ENCODE measurements around the gene FAP.
A peak's percentile ranks its signal among the peaks of the same experiment; 100 is the strongest.

FAP gene

DNA sequence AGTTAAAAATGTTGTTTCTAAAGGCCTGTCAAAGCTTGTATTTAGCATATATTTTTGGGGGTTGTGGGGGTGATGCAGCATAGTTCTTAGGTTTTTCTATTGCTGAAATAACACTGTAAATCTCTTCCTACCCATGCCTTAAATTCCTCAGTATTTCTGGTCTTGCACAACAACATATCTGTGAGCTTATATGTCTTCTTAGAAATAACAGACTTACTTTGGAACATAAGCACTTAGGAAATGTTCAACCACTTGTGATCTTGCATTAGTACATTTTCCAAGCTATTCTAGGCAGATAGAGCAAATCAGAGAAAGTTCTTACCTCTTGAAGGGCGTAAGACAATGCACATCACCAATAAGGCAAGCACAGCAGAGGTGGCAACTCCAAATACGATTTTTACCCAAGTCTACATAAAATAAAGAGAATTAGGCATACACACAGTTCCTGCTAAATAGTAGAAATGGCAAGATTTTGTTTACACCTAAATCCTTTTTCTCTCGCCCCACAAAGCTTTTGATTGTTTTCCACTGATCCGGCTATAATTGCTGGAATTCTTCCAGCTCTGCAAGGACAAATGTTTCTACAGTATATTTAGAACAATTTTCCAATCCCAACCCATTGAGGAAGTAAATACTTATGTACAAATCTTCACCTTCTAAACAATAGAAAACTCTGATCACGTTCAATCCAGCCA, 512 bp downstream of the FAP start:
- DNase-seq = no peak

DNA sequence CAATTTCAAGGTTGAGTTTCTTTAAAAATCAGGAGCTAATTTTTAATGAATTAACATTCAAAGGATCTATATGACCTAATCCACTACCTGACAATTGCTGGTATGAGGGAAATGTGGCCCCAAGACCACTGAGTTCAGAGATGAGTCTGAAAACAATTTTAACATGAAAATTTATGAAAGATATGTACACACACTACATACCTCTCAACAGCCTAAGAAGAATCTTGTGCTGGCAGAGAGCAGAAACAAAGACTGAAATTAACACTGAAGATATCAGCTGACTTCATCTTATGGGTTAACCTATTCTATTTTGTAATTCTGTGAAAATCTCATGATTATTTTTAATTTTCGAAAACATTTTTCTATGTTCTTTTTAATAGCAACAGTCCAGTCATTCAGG, 1.7 kb downstream of the FAP start:
- DNase-seq = no peak

- no peak for DNase-seq
Measured at GRCh38 chr2:162234620-162235462, 8.4 kb downstream of the FAP start.

DNA sequence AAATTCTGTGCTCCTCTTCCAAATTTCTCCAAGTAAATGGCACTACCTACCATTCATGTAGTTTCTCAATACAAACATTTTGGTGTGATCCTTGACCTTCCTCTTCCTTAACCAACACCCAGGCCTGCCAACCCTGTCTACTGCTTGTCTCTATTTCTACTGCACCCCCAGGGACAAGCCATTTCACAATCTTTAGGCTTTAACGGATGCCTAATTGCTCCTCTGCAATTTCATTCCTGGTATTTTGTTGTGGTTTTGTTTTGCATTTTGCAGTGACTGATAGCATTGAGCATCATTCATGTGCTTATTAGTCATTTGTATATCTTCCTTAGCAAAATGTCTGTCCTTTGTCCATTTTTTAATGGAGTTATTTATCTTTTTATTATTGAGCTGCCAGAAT, 10.0 kb downstream of the FAP start:
- DNase-seq = no peak

GRCh38 chr2:162232671-162233070, 10.6 kb downstream of the FAP start:
- no peak for DNase-seq

DNA sequence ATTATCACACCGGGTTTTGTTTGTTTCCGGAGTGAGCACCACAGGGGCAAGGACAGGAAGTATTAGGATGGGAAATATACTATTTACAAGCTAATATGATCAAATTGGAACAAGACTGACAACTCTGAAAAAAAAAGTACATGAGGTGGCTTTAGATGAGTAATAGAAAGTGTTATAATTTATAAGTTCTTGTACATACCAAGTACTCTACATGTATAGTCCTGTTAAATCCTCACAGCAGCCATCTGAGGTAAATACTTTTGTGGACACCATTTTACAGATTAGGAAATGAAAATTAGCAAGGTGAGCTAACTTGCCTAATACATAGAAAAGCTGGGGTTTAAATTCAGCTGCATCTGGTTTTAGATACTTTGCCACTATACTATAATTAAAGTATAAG, 11.2 kb downstream of the FAP start:
- no peak for DNase-seq

- DNase-seq = no peak
Measured at GRCh38 chr2:162230761-162231160, 12.5 kb downstream of the FAP start.

GRCh38 chr2:162226836-162227235, 16.4 kb downstream of the FAP start:
- DNase-seq = no peak

- peak; percentile 52 for DNase-seq
Measured at GRCh38 chr2:162221064-162221463, 22.2 kb downstream of the FAP start.

DNA sequence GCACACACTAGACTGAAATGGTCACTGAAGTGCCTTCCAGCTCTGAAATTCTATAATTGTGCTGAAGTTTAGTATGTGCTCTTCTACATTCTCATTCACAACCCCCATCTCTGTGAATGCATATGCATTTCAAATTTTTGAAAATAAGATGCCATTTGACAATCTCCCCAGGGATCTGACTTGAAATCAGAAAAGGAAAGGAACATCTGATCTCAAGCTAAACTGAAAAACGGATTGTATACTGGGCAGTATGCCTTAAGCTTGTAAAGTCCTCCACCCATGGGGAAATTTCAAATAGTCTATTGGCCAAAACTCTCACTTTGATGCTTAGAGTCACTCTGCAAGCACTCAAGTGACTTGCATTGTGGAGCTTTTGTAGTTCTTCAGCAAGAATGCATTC, 22.9 kb downstream of the FAP start:
- DNase-seq = no peak

DNA sequence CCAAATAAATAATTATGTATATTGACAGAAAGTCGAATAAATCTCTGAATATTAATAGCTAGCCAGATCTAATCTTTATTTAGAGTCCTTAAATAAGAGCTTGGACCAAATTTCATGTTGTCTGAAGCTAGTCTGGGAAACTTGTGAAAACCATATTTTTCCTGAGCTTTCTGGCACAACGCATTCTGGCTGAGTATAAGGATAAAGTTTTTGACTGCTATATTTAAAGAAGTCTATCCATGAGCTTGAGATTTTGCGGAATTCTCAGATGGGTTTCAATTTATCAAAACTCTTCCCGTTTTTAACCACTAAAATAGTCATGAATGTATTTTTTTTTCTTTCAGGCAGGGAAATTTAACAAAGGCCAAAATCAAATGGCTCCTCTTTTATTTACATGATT, 23.8 kb downstream of the FAP start:
- no peak for DNase-seq

DNA sequence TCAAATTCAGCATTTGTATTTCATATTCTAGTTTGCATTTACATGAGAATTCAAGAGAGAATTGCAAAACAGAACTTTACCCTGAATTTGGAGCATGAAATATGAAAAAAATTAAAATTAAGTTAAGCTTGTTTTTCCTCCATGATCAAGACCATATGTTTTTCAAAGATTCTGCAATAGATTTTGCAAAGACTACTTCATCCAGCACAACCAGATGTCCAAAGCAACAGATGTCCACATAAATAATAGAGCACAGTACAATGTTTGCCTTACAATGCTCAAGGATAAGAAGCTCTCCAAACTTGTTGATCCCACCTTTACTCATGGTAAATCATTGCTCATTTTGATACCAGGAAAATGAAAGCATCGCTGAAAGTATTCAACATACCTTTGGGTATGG, 25.6 kb downstream of the FAP start:
- no peak for DNase-seq

DNA sequence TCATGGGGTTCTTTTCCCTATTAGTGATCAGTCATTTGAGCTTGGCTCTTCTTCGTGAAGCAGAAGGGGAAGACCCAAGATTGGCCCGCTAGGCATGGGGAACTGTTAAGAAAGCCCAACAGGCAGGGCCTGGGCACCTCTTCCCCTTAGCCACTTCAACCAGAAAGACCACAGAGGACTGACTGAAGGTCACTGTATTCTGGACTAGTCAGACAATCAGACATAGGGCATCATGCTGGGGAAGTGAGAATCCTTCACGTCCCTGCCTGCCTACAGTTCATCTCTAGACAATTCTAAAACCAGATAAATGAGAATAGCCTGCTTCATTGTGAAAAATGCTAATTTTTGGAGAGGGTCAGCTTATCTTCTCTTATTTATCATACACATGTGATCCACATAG, 28.1 kb downstream of the FAP start:
- DNase-seq = no peak

GRCh38 chr2:162212366-162212765, 30.9 kb downstream of the FAP start:
- DNase-seq = no peak

GRCh38 chr2:162211732-162212131, 31.5 kb downstream of the FAP start:
- no peak for DNase-seq

GRCh38 chr2:162210385-162210784, 32.9 kb downstream of the FAP start:
- no peak for DNase-seq

DNA sequence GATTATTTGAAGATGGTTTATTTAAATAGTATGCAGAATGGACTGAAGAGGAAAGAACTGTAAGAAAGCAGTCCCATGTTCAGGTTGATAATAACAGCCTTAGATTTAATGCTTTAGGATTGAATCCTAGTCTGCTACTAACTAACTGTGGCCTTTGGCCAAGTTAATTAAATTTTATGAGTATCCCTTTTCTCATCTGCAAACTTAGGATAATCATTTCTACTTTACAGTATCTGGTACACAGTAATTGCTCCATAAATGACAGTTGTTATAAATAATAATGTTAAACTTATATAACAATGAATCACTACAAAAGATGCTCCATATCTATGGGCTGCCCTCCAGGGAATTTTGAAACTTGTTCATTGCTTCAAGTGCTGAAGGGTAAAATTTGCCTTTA, 41.0 kb downstream of the FAP start:
- DNase-seq = no peak

- no peak for DNase-seq
Measured at GRCh38 chr2:162200636-162201035, 42.6 kb downstream of the FAP start.

DNA sequence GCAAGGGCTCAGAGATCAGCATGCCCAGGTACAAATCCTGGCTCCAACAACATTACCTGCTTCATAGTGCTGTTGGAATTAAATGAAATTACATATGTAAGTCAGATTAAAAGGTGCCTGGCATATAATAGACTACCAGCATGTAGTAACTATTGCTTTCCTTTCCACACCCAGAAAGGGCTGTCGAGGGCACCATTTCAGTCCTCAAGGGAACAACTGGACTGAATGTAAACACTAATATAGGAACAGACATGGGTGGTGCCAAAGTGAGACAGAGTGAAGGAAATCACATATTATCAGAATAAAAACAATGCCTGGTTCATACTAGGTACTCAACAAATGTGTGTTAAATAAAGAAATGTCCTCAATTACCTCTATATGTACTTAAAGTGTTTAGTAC, 43.3 kb downstream of the FAP start:
- DNase-seq = no peak

DNA sequence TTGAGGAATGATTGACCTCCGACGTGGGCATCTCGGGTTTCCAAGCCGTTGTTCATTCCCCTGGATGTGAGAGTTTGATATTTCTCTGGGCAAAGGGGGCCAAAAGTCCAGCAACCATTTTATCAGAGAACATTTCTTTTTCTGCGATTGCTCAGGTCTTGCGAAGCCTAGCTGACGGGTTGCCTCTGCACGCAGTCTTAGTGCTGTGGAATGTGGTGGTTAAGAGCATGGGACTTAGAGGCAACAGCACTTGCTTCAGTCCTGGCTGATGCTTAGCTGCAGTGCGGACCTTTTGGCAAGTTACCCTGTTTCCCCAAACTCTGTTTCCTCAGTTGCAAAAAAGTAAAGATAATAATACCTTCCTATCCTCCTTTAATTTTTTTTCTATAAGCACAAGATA, 45.0 kb downstream of the FAP start:
- DNase-seq = no peak

GRCh38 chr2:162197069-162197825, 46.0 kb downstream of the FAP start:
- DNase-seq = no peak

DNA sequence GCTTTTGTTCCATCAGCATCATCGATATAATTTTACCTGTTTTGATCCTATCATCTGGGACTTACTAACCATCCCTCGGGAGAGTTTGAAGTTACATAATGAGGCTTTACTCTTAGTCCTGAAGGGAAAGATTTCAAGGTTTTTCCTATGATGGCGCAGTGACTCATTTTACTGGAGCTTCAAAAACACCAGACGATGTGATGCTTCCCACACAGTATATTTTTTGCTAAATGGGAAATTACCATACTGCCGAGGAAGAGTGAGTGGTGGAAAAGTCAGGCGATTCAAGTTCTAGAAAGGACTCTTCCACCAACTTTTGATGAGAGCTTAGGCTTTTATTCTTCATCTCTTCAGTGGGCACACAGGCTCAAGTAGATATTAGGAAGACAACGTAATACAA, 46.6 kb downstream of the FAP start:
- DNase-seq = no peak

DNA sequence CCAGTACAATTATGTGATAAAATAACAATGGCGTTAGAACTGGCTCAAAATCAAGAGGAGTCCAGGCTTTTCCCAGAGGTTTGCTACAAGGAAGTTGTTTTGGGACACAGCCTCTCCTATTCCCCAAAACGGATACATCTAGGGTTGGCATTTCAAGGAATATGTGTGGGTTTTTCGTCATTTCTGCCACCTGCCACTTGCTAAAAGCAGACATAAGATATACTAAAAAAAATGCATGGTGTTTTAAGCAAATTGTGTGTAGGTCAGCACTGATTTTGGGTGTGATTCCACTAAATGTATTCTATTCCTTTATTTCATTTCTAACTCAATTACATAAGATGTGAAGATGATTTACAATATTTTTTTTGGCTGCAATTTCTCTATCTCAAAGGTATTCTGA, 54.8 kb downstream of the FAP start:
- DNase-seq = no peak

All from left hindlimb (tissue), 1 donor.